PC-9 (cell line): ENCODE measurements around the gene CARMIL1. TPM values are rescaled to one million over a fixed set of nuclear protein-coding genes. Genes with fewer than 3 reads are reported as not detected.

ENCODE experiments used
- BruUV-seq: library from RNA; stranded (reverse); fragments of 400-500 nt; replicated peaks from 2 replicates; lab custom pipeline; 2021; lab: Mats Ljungman, UMichigan
- CTCF ChIA-PET: fragments of 300-600 bp; sonication (Branson Sonifier 250); formaldehyde crosslinking; loops from one replicate; lab custom pipeline; 2022; ENCODE audit warnings: antibody characterized with exemption; lab: Charles Lee
- POLR2A ChIA-PET: fragments of 300-600 bp; sonication (Branson Sonifier 250); formaldehyde crosslinking; loops from one replicate; lab custom pipeline; 2022; ENCODE audit warnings: antibody characterized with exemption; ENCODE audit not compliant: unreplicated experiment; lab: Charles Lee
- DNase-seq, 2 experiments: peaks; one replicate each; pipeline versions ENCODE4 v3.0.0 to v3.0.0-alpha.2; 2015 to 2022; ENCODE audit warnings: mixed read lengths in 1 of 2
- H2AFZ ChIP-seq: fragments of 200-600 bp; sonication (generic); 2 replicates; pipeline ENCODE4 v1.8.1; 2017; ENCODE audit warnings: antibody characterized with exemption
- H3F3A ChIP-seq: fragments of 200-600 bp; sonication (generic); 2 replicates; pipeline ENCODE4 v1.8.1; 2017; ENCODE audit warnings: antibody characterized with exemption, mild to moderate bottlenecking, low read depth; ENCODE audit not compliant: insufficient read depth
- H3K27ac ChIP-seq: fragments of 200-600 bp; sonication (generic); 2 replicates; pipeline ENCODE4 v1.6.1; 2016; ENCODE audit warnings: mixed run types
- H3K27me3 ChIP-seq: fragments of 200-600 bp; sonication (generic); 2 replicates; pipeline ENCODE4 v1.6.1; 2016; ENCODE audit warnings: low read depth, mixed run types; ENCODE audit not compliant: insufficient read depth
- H3K36me3 ChIP-seq: fragments of 200-600 bp; sonication (generic); 2 replicates; pipeline ENCODE4 v1.6.1; 2016; ENCODE audit warnings: low read depth, mixed run types
- H3K4me1 ChIP-seq: fragments of 200-600 bp; sonication (generic); replicated peaks from 2 replicates; pipeline ENCODE4 v1.6.1; 2016; ENCODE audit warnings: mixed run types; ENCODE audit not compliant: insufficient read depth
- H3K4me2 ChIP-seq: fragments of 200-600 bp; sonication (generic); 2 replicates; pipeline ENCODE4 v1.6.1; 2017; ENCODE audit warnings: mixed run types
- H3K4me3 ChIP-seq: fragments of 200-600 bp; sonication (generic); 2 replicates; pipeline ENCODE4 v1.6.1; 2016; ENCODE audit warnings: mixed run types
- H3K79me2 ChIP-seq: fragments of 200-600 bp; sonication (generic); 2 replicates; pipeline ENCODE4 v1.6.1; 2017; ENCODE audit warnings: low read depth, mixed run types
- H3K9me2 ChIP-seq: fragments of 200-600 bp; sonication (generic); 2 replicates; pipeline ENCODE4 v1.8.1; 2017; ENCODE audit warnings: mild to moderate bottlenecking; ENCODE audit not compliant: insufficient read depth
- H3K9me3 ChIP-seq: fragments of 200-600 bp; sonication (generic); 2 replicates; pipeline ENCODE4 v1.8.1; 2016; ENCODE audit warnings: low read depth; ENCODE audit not compliant: insufficient read depth
- H4K20me1 ChIP-seq: fragments of 200-600 bp; sonication (generic); 2 replicates; pipeline ENCODE4 v1.8.1; 2017; ENCODE audit not compliant: insufficient read depth
- EZH2 ChIP-seq: fragments of 200-600 bp; sonication (generic); IDR thresholded peaks from 2 replicates; pipeline ENCODE4 v1.8.0; 2017; ENCODE audit warnings: antibody characterized with exemption, low read depth
- intact Hi-C: fragments of 100-400 bp; cut with micrococcal nuclease; formaldehyde crosslinking; loops from one replicate; pipeline ENCODE4 v1.10.0; 2022; ENCODE audit not compliant: unreplicated experiment
- total RNA-seq: library from RNA; stranded (reverse); gene quantifications from 2 replicates; pipeline ENCODE4 v1.2.3, GENCODE V29; 2021
- TF ChIP-seq, protein P1 (sequence below): fragments of 200-600 bp; sonication (generic); conservative IDR thresholded peaks from 2 replicates; pipeline ENCODE4 v1.6.1; 2017; ENCODE audit warnings: mixed run types, antibody characterized with exemption, mild to moderate bottlenecking, moderate library complexity

The CARMIL1 gene
- total RNA-seq, 1 experiment from 2014 or later: 33.1 TPM

DNA sequence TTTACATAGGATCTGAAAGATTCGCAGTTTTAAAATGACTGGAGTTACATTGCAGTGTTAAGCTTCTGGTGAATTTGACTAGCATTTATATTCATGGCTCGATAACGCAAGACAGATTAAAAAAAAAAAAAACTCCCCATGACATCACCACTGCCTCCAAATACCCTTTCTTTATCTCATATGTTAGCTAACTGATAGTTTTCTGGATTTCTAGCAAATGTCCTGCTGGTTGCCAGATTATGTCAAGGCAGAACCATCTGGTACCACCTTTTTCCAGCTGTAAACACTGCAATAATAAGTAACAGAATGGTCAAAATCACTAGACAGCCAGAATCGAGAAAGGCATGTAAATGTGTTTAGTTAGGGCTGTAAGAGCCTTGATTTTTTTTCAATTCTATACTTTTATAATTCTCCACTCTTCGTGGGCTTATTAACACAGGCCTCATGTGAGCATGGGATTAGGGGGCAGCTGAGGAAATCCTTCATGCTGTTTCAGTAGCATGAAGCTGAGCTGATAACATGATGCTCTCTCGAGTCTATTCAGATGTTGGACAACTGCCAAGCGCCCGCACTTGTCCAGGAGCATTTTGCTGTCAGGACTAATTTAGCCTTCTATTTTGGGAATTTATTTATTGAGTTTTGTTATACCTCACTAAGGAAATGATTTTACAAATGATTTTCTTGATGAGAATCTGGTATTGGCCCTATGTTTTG, 206.8 kb downstream of the CARMIL1 start:
- CTCF ChIA-PET: no interaction called here
- POLR2A ChIA-PET: interaction anchor here (0.5 kb wide), 1 partner anchor 60 kb away, joined by 6 read pairs; no protein-coding TSS in a partner anchor

DNA sequence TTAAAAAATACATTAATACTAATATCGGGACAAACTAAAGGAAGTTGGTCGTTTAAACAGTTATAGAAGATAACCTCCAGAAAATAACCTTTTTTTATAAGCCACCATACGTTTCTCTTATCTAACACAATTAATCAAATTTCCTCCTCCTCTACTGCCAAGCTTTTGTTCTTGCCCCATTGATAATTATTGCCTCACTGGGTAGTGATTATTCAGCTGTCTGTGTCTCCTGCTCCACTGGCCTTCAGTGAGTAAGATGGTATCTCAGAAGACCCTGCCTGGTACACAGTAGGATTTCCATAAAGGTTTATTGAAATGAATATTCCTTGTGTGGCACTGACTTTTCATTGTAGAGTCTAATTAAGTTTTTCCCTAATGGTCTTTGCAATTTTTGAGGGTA, 207.4 kb downstream of the CARMIL1 start:
- no peaks in the 10 kb centered on the region for H4K20me1 ChIP-seq
- no peak for TF ChIP-seq EZH2
- TF ChIP-seq, protein P1, sequence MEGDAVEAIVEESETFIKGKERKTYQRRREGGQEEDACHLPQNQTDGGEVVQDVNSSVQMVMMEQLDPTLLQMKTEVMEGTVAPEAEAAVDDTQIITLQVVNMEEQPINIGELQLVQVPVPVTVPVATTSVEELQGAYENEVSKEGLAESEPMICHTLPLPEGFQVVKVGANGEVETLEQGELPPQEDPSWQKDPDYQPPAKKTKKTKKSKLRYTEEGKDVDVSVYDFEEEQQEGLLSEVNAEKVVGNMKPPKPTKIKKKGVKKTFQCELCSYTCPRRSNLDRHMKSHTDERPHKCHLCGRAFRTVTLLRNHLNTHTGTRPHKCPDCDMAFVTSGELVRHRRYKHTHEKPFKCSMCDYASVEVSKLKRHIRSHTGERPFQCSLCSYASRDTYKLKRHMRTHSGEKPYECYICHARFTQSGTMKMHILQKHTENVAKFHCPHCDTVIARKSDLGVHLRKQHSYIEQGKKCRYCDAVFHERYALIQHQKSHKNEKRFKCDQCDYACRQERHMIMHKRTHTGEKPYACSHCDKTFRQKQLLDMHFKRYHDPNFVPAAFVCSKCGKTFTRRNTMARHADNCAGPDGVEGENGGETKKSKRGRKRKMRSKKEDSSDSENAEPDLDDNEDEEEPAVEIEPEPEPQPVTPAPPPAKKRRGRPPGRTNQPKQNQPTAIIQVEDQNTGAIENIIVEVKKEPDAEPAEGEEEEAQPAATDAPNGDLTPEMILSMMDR: no peak
- H3F3A ChIP-seq: no peaks in the 10 kb centered on the region; the same call in 1 of the 2 replicates
- no peak overlapping the region for H3K4me3 ChIP-seq
- no peaks in the 10 kb centered on the region for H3K36me3 ChIP-seq
- no peaks in the 10 kb centered on the region for H3K9me3 ChIP-seq
- BruUV-seq: no TSS peak
- no peak overlapping the region for H2AFZ ChIP-seq
- H3K27me3 ChIP-seq: no peaks in the 10 kb centered on the region
- no peak overlapping the region for H3K27ac ChIP-seq
- POLR2A ChIA-PET: no interaction called here
- H3K79me2 ChIP-seq: no peaks in the 10 kb centered on the region
- peaks cover 4% of the 10 kb centered on the region for H3K4me1 ChIP-seq
- no peak for DNase-seq
- no peak overlapping the region for H3K4me2 ChIP-seq
- CTCF ChIA-PET: no interaction called here
- H3K9me2 ChIP-seq: no peaks in the 10 kb centered on the region
- intact Hi-C loops: no loop called here

More for the DNA sequence above, 206.8 kb downstream of the CARMIL1 start:
- H4K20me1 ChIP-seq: no peaks in the 10 kb centered on the region
- BruUV-seq: no TSS peak
- no peak overlapping the region for H2AFZ ChIP-seq
- no peaks in the 10 kb centered on the region for H3K9me3 ChIP-seq
- DNase-seq: no peak
- no peak for TF ChIP-seq EZH2
- TF ChIP-seq, protein P1: no peak
- no peak overlapping the region for H3K27ac ChIP-seq
- no peaks in the 10 kb centered on the region; the same call in 1 of the 2 replicates for H3F3A ChIP-seq
- H3K79me2 ChIP-seq: no peaks in the 10 kb centered on the region
- peaks cover 4% of the 10 kb centered on the region for H3K4me1 ChIP-seq
- H3K4me3 ChIP-seq: no peak overlapping the region
- no peaks in the 10 kb centered on the region for H3K36me3 ChIP-seq
- H3K27me3 ChIP-seq: no peaks in the 10 kb centered on the region
- intact Hi-C loops: no loop called here
- no peak overlapping the region for H3K4me2 ChIP-seq
- no peaks in the 10 kb centered on the region for H3K9me2 ChIP-seq

DNA sequence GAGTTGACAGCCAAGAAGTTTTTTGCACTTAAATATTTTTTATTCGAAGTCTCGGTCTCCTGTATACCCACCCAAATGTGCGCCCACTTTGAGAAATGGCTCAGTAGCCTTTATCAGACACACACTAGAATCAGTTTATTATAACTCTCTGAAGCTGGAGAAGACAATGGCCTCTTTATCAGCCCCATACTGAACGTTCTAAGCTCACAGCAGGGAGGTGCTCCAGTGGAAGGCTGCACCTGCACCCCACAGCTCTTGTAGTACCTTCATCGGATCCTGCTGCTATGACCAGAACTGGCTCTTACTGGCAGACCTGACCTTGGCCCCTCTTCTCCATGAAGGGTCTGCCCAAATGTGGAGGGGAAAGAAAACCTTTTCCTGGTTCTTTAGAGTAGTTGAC, 207.8 kb downstream of the CARMIL1 start:
- Histone ChIP-seq H3K79me2 (no peaks in the 10 kb centered on the region), H3K36me3 (no peaks in the 10 kb centered on the region), H3K4me2 (no peak overlapping the region), H3K27ac (no peak overlapping the region), H3K27me3 (no peaks in the 10 kb centered on the region), H3K4me1 (peaks cover 4% of the 10 kb centered on the region), H2AFZ (no peak overlapping the region), H3K4me3 (no peak overlapping the region), H3K9me2 (no peaks in the 10 kb centered on the region), H3F3A (no peaks in the 10 kb centered on the region; the same call in 1 of the 2 replicates), H3K9me3 (no peaks in the 10 kb centered on the region), H4K20me1 (no peaks in the 10 kb centered on the region)
- CTCF ChIA-PET: no interaction called here
- POLR2A ChIA-PET: interaction anchor here (0.6 kb wide), 1 partner anchor 248 kb away, joined by 18 read pairs; no protein-coding TSS in a partner anchor
- DNase-seq: no peak
- BruUV-seq: no TSS peak
- TF ChIP-seq EZH2: no peak
- TF ChIP-seq, protein P1: no peak
- intact Hi-C loops: no loop called here
